GM23248 (cell line): ENCODE data around the gene UBE2C. TPM values are rescaled to one million over a fixed set of nuclear protein-coding genes. Genes with fewer than 3 reads are reported as not detected.

Experiments used
- DNase-seq: peaks from one replicate; pipeline ENCODE4 v3.0.0-alpha.2; 2015
- H2AFZ ChIP-seq: fragments of 200-600 bp; sonication (generic); 2 replicates; pipeline ENCODE4 v1.6.1; 2016; ENCODE audit warnings: antibody characterized with exemption
- H3F3A ChIP-seq: fragments of 200-600 bp; sonication (generic); 2 replicates; pipeline ENCODE4 v1.6.1; 2016; ENCODE audit warnings: mild to moderate bottlenecking, antibody characterized with exemption, mixed run types; ENCODE audit not compliant: insufficient read depth
- H3K27ac ChIP-seq: fragments of 200-600 bp; sonication (generic); 2 replicates; pipeline ENCODE4 v1.5.1; 2016; ENCODE audit warnings: mild to moderate bottlenecking
- H3K27me3 ChIP-seq: fragments of 200-600 bp; sonication (generic); replicated peaks from 2 replicates; pipeline ENCODE4 v1.6.1; 2016; ENCODE audit warnings: mild to moderate bottlenecking; ENCODE audit not compliant: insufficient read depth
- H3K36me3 ChIP-seq: fragments of 200-600 bp; sonication (generic); 2 replicates; pipeline ENCODE4 v1.6.1; 2016; ENCODE audit warnings: low read depth, mild to moderate bottlenecking
- H3K4me1 ChIP-seq: fragments of 200-600 bp; sonication (generic); 2 replicates; pipeline ENCODE4 v1.6.1; 2016; ENCODE audit warnings: mild to moderate bottlenecking; ENCODE audit not compliant: insufficient read depth
- H3K4me2 ChIP-seq: fragments of 200-600 bp; sonication (generic); one replicate; pipeline ENCODE4 v1.6.1; 2016; ENCODE audit warnings: mild to moderate bottlenecking; ENCODE audit not compliant: unreplicated experiment
- H3K4me3 ChIP-seq: fragments of 200-600 bp; sonication (generic); 2 replicates; pipeline ENCODE4 v1.5.1; 2016; ENCODE audit warnings: mild to moderate bottlenecking
- H3K79me2 ChIP-seq: fragments of 200-600 bp; sonication (generic); 2 replicates; pipeline ENCODE4 v1.6.1; 2016; ENCODE audit warnings: mild to moderate bottlenecking; ENCODE audit not compliant: insufficient read depth
- H3K9ac ChIP-seq: fragments of 200-600 bp; sonication (generic); 2 replicates; pipeline ENCODE4 v1.6.1; 2016; ENCODE audit warnings: mild to moderate bottlenecking
- H3K9me2 ChIP-seq: fragments of 200-600 bp; sonication (generic); 2 replicates; pipeline ENCODE4 v1.6.1; 2016; ENCODE audit warnings: mixed run types, mild to moderate bottlenecking, moderate library complexity; ENCODE audit not compliant: insufficient read depth
- H3K9me3 ChIP-seq: fragments of 200-600 bp; sonication (generic); one replicate; pipeline ENCODE4 v1.6.1; 2017; ENCODE audit warnings: low read depth
- H4K20me1 ChIP-seq: fragments of 200-600 bp; sonication (generic); 2 replicates; pipeline ENCODE4 v1.6.0; 2016; ENCODE audit not compliant: insufficient read depth
- EZH2 ChIP-seq: fragments of 200-600 bp; sonication (generic); IDR thresholded peaks from 2 replicates; pipeline ENCODE4 v1.6.1; 2018; ENCODE audit warnings: antibody characterized with exemption, mild to moderate bottlenecking; ENCODE audit not compliant: insufficient read depth, poor library complexity, severe bottlenecking
- EZH2phosphoT487 ChIP-seq: fragments of 200-600 bp; sonication (generic); IDR thresholded peaks from 2 replicates; pipeline ENCODE4 v1.6.1; 2018; ENCODE audit warnings: antibody characterized with exemption, moderate library complexity, mild to moderate bottlenecking, low read depth; ENCODE audit not compliant: insufficient read depth
- WGBS, 2 experiments: methylation state at CpG; one replicate each; pipeline ENCODE4 v1.1.6; 2015 to 2017; ENCODE audit warnings: low lambda C conversion rate in 2 of 2, low coverage in 1 of 2; ENCODE audit errors: missing lambda C conversion rate in 2 of 2; 5-methylcytosine and 5-hydroxymethylcytosine counted together
- in situ Hi-C: fragments of 300-500 bp; cut with MboI; formaldehyde crosslinking; loops from 2 replicates; pipeline ENCODE4 v1.15.0; 2020
- polyA plus RNA-seq: library from polyadenylated mRNA; unstranded; fragments of >200 nt; fragmentation: Nextera tagmentation; extraction: Ambion mirVana; gene quantifications from 2 replicates; pipeline ENCODE4 v1.2.1, GENCODE V29; 2016
- total RNA-seq: library from RNA; depleted of rRNA; stranded (reverse); fragments of >200 nt; shearing (Covaris generic); gene quantifications from 2 replicates; pipeline ENCODE4 v1.2.3, GENCODE V29; 2014

The UBE2C gene
- total and polyA plus RNA-seq, 2 experiments from 2014 or later, result 33.8 to 69.2 TPM

GRCh38 chr20:45843506-45843905 is 31.1 kb downstream of the UBE2C start:
- TF ChIP-seq EZH2 (no peak), EZH2phosphoT487 (no peak)
- no peak for DNase-seq
- H3K36me3 ChIP-seq, result peaks cover 18% of the 10 kb centered on the region; the same call in 1 of the 2 replicates

GRCh38 chr20:45845452-45845851 is 33.0 kb downstream of the UBE2C start:
- no peaks in the 10 kb centered on the region for H3K27me3 ChIP-seq
- no peaks in the 10 kb centered on the region for H4K20me1 ChIP-seq
- no peak for DNase-seq
- no peaks in the 10 kb centered on the region for H3K9me3 ChIP-seq
- no peak overlapping the region for H3K27ac ChIP-seq
- H3K4me3 ChIP-seq, result no peak overlapping the region
- in situ Hi-C loops, result no loop called here
- peaks cover 3% of the 10 kb centered on the region; the same call in 1 of the 2 replicates for H3K79me2 ChIP-seq
- H3K36me3 ChIP-seq, result peaks cover 18% of the 10 kb centered on the region; the same call in 1 of the 2 replicates
- H2AFZ ChIP-seq, result no peak overlapping the region
- H3K4me2 ChIP-seq, result no peak overlapping the region
- H3K9ac ChIP-seq, result no peak overlapping the region
- peaks cover 22% of the 10 kb centered on the region for H3F3A ChIP-seq
- no peaks in the 10 kb centered on the region for H3K4me1 ChIP-seq
- no peaks in the 10 kb centered on the region for H3K9me2 ChIP-seq
- TF ChIP-seq EZH2 (no peak), EZH2phosphoT487 (no peak)

More at GRCh38 chr20:45843506-45843905, 31.1 kb downstream of the UBE2C start:
- H3K9me3 ChIP-seq, result no peaks in the 10 kb centered on the region
- H2AFZ ChIP-seq, result no peak overlapping the region
- no peak overlapping the region for H3K9ac ChIP-seq
- in situ Hi-C loops, result no loop called here
- H3K27ac ChIP-seq, result no peak overlapping the region
- H3K4me3 ChIP-seq, result no peak overlapping the region
- H3K9me2 ChIP-seq, result no peaks in the 10 kb centered on the region
- H3K79me2 ChIP-seq, result peaks cover 20% of the 10 kb centered on the region
- 87 to 90% methylated on average over 14 of the region's 14 CpGs for WGBS, 2 experiments
- H3F3A ChIP-seq, result peaks cover 22% of the 10 kb centered on the region
- H3K4me2 ChIP-seq, result no peak overlapping the region
- no peaks in the 10 kb centered on the region for H4K20me1 ChIP-seq
- no peaks in the 10 kb centered on the region for H3K27me3 ChIP-seq
- H3K4me1 ChIP-seq, result no peaks in the 10 kb centered on the region

- TF ChIP-seq EZH2phosphoT487, result no peak
- no peak for TF ChIP-seq EZH2
- H3K36me3 ChIP-seq, result peaks cover 12% of the 10 kb centered on the region
- no peaks in the 10 kb centered on the region for H3K9me3 ChIP-seq
- no peak overlapping the region for H3K4me2 ChIP-seq
- H3F3A ChIP-seq, result 0 out of 2 replicates have a peak, but pooled peaks cover 10% of the 10 kb centered on the region
- DNase-seq, result no peak
- in situ Hi-C loops, result no loop called here
- no peak overlapping the region for H3K9ac ChIP-seq
- H3K4me3 ChIP-seq, result no peak overlapping the region
- H3K27me3 ChIP-seq, result no peaks in the 10 kb centered on the region
- no peaks in the 10 kb centered on the region for H4K20me1 ChIP-seq
- H3K4me1 ChIP-seq, result no peaks in the 10 kb centered on the region
- H3K9me2 ChIP-seq, result no peaks in the 10 kb centered on the region
- peaks cover 4% of the 10 kb centered on the region; the same call in 1 of the 2 replicates for H3K79me2 ChIP-seq
- H3K27ac ChIP-seq, result no peak overlapping the region
- WGBS, 2 experiments, result 88 to 94% methylated on average over 8 of the region's 8 CpGs
- H2AFZ ChIP-seq, result no peak overlapping the region
Observed at GRCh38 chr20:45848421-45848820, 36.0 kb downstream of the UBE2C start.

GRCh38 chr20:45848969-45849582 is 36.6 kb downstream of the UBE2C start:
- Histone ChIP-seq H3K9me3 (no peaks in the 10 kb centered on the region), H3K4me3 (no peak overlapping the region), H3K9me2 (no peaks in the 10 kb centered on the region), H3F3A (0 out of 2 replicates have a peak, but pooled peaks cover 10% of the 10 kb centered on the region), H3K36me3 (peaks cover 12% of the 10 kb centered on the region), H2AFZ (no peak overlapping the region), H3K9ac (no peak overlapping the region), H3K79me2 (peaks cover 8% of the 10 kb centered on the region), H4K20me1 (no peaks in the 10 kb centered on the region), H3K27me3 (no peaks in the 10 kb centered on the region), H3K27ac (no peak overlapping the region), H3K4me1 (no peaks in the 10 kb centered on the region), H3K4me2 (no peak overlapping the region)
- in situ Hi-C loops, result no loop called here
- no peak for TF ChIP-seq EZH2
- TF ChIP-seq EZH2phosphoT487, result no peak
- DNase-seq, result no peak
- WGBS, 2 experiments, result 89 to 95% methylated on average over 8 of the region's 8 CpGs
